ENCODE data around the gene CD63.

CD63 gene

DNA sequence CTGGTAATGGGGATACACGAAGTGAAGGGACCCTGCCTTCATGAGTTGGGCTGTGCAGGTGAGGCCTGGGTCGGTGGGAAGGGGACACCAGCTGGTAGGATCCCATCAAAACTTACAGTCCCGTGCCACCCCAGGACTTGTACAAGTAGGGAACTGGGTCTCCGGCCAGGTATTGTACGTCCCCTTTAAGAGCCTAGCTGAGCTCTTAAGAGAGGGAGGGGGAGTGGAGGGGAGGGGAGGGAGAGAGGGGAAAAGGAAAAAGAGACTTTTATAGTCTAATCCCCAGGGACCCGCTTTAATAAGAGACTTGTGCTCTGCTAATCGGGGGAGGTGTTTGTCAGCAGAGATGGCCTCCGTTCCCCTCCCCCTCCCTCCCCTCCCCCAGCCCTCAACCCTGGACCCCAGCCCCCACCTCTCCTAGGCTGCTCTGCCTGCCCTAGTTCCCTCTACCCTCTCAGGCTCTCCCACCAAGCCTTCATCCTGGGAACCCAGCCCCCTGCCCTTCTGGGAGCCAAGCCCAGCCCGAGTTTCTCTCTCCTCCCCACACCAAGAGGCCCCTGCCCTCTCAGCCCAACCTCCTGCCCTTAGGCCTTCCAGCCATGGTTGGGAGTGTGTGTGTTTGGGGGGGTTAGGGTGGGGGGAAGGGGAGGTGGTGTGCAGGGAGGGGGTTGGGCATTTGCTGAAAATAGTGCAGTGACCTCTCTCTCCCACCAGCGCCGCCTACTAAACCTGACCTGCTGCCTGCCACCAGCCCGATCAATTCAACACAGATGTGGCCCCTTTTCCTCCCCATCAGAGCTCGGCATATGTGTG, 16.8 kb upstream of the CD63 start:
- Mint-ChIP-seq H3K36me3 (ENCODE audit: low read depth) (peaks cover 9% of the 10 kb centered on the region), H3K27me3 (peaks cover 45% of the 10 kb centered on the region), H3K4me3 (no peak overlapping the region), H3K9me3 (no peaks in the 10 kb centered on the region), H3K27ac (no peak overlapping the region), H3K4me1 (ENCODE audit: low read depth) (peaks cover 33% of the 10 kb centered on the region)
- intact Hi-C loops (cut with micrococcal nuclease): loop anchor here (10.0 kb wide), 1 partner anchor 49 kb away; no protein-coding TSS in a partner anchor

DNA sequence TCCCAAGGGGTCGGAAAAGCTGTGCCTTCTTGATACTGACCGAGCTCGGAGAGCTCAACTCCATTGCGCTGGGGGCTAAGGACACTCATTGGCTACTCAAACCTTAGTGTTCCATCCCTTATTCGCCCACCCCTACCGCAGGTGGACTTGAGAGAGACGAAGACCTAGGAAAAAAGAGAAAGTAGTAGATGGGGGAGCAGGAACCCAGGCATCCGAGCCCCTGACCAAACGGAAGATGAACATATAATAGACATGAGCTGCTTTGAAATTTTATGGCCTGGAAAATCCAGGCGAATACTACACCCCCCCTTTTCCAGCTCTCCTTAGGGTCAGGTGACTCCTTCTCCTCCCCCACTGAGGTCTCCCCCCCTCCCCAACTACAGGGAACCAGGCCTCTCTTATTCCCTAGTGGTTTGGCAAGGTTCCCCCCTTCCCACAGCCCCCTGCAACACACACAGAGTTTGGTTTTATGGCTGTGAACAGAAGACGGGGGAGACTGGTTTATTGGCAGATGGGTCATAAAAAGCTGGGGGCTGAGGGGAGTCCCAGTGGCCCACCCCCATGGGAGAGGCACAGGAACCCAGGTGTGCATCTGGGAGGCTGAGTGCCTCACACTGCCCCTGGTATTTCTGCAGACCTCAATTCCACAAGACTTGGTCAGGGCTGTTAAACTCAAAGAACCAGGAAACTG, 15.7 kb upstream of the CD63 start:
- H3K4me3 Mint-ChIP-seq: peak overlapping the region; percentile 77
- H3K4me1 Mint-ChIP-seq (ENCODE audit: low read depth): peaks cover 33% of the 10 kb centered on the region
- H3K27me3 Mint-ChIP-seq: peaks cover 47% of the 10 kb centered on the region
- no peak overlapping the region for H3K27ac Mint-ChIP-seq
- peaks cover 9% of the 10 kb centered on the region for H3K36me3 Mint-ChIP-seq (ENCODE audit: low read depth)
- intact Hi-C loops (cut with micrococcal nuclease): loop anchor here (10.0 kb wide), 1 partner anchor 50 kb away; no protein-coding TSS in a partner anchor
- H3K9me3 Mint-ChIP-seq: no peaks in the 10 kb centered on the region

DNA sequence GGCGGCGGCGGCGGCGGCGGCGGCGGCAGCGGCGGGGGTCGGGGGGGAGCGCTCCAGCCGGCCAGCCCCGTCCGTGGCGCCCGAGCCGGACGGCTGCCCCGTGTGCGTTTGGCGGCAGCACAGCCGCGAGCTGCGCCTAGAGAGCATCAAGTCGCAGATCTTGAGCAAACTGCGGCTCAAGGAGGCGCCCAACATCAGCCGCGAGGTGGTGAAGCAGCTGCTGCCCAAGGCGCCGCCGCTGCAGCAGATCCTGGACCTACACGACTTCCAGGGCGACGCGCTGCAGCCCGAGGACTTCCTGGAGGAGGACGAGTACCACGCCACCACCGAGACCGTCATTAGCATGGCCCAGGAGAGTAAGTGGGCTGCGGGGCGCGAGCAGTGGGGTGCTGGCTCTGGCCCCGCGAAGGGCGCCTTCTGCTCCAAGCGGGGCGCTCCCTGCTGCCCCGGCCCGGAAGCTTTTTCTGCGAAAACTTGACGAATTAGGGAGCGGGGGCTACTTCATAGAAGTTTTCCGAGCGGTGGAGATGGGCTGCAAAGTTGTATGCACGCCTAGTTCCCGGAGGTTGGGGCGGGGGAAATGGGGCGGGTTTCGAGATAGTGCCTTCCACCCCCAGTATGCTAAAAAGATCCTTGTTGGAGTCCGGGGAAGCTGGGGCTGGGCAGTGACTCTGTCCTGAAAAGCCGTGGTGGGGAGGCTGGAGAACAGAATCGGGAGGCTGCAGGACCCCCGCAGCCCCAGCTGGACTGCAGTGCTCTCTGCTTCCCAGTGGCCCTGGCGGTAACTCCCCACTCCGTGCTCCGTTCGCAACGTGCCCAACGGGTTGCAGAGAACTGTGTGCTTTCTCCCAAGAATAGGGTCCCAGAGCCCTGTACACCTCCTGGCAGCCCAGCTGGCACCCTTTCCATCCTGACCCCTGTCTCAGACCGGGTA, 14.9 kb upstream of the CD63 start:
- H3K4me3 Mint-ChIP-seq: peak overlapping the region; percentile 77
- H3K27me3 Mint-ChIP-seq: peaks cover 47% of the 10 kb centered on the region
- peak overlapping the region; percentile 33 for H3K27ac Mint-ChIP-seq
- peaks cover 2% of the 10 kb centered on the region for H3K36me3 Mint-ChIP-seq (ENCODE audit: low read depth)
- H3K4me1 Mint-ChIP-seq (ENCODE audit: low read depth): peaks cover 39% of the 10 kb centered on the region
- no peaks in the 10 kb centered on the region for H3K9me3 Mint-ChIP-seq
- intact Hi-C loops (cut with micrococcal nuclease): loop anchor here (10.0 kb wide), 1 partner anchor 51 kb away; no protein-coding TSS in a partner anchor

DNA sequence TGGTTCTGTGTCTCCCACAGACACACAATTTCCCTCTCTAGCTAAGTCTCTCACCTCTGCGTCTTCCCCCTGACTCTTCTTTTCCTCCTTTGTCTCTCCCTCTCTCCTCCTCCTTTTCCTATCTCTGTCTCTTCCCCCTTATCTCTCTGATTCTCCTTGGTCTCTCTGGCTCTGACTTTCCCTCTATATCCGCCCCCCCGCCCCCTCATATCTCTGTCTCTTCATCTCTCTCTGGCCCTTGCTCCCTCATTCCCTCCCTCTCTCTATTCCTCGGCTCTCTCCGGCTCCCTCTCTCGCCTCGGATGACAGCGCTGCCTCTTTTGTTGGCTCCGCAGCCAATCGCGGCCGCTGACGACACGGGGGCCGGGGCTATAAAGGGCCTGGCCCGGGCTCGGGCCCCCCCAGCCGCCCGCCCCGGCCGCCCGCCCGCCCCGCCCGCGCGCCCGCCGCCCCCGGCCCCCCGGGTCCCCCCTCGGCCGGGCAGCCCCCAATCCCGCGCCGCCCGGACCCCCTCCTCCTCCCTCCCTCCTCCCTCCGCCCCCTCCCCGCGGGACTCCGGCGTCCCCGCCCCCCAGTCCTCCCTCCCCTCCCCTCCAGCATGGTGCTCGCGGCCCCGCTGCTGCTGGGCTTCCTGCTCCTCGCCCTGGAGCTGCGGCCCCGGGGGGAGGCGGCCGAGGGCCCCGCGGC, 14.1 kb upstream of the CD63 start, which contains the start of gene GDF11:
Gene GDF11, plus strand, starts transcription at position 404 of the 687 bp plus-strand sequence. Its CDS starts 195 bp downstream, at position 599.
- H3K9me3 Mint-ChIP-seq: no peaks in the 10 kb centered on the region

DNA sequence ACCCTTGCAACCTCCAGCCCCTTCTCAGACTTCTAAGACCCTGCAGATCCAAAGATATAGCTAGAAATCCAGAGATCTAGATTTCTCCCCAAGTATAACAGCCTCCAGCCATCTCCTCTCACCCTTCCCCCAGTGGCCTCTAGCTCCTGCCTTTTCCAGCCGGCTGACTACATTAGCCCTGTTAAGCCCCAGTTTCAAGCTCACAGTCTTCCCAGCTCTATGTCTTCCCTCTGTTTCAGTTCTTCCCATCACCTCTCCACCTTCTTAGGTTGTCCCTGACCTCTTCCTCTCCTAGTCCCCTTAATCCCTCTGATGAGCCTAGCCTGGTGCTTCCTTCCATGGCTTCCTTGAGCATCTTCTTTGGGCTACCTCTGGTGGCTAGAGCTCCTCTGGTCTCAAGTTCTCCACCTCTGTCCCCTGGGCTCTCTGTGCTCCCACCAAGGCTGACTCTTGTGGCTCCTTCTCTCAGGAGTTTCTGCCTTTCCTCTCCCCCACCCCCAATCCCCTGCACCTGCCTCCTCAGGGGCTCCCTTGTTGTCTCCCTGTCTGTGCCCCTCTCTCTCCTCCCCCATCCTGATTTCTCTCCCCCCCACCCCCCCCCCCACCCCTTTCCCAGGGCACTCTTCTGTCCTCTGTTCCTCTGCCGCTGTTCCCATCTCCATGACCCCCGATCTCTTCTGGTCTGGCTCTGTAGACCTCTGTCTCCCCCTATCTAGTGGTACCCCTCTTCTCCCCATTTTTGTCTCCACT, 13.3 kb upstream of the CD63 start:
- H3K27ac Mint-ChIP-seq: peak overlapping the region; percentile 48
- H3K9me3 Mint-ChIP-seq: no peaks in the 10 kb centered on the region
- intact Hi-C loops (cut with micrococcal nuclease): loop anchor here (10.0 kb wide), 1 partner anchor 53 kb away; no protein-coding TSS in a partner anchor
- H3K36me3 Mint-ChIP-seq (ENCODE audit: low read depth): no peaks in the 10 kb centered on the region
- peaks cover 47% of the 10 kb centered on the region for H3K27me3 Mint-ChIP-seq
- H3K4me3 Mint-ChIP-seq: peak overlapping the region; percentile 62
- peaks cover 43% of the 10 kb centered on the region for H3K4me1 Mint-ChIP-seq (ENCODE audit: low read depth)

More for the DNA sequence above, 14.1 kb upstream of the CD63 start, which contains the start of gene GDF11:
- peak within 1 kb of the TSS; percentile 48 for H3K27ac Mint-ChIP-seq
- intact Hi-C loops (cut with micrococcal nuclease): loop anchor here (10.0 kb wide), 1 partner anchor 52 kb away; no protein-coding TSS in a partner anchor
- H3K27me3 Mint-ChIP-seq: peaks cover 47% of the 10 kb centered on the region
- H3K4me1 Mint-ChIP-seq (ENCODE audit: low read depth): peaks cover 42% of the 10 kb centered on the region
- H3K4me3 Mint-ChIP-seq: peak within 1 kb of the TSS; percentile 77
- H3K36me3 Mint-ChIP-seq (ENCODE audit: low read depth): no peaks in the 10 kb centered on the region

DNA sequence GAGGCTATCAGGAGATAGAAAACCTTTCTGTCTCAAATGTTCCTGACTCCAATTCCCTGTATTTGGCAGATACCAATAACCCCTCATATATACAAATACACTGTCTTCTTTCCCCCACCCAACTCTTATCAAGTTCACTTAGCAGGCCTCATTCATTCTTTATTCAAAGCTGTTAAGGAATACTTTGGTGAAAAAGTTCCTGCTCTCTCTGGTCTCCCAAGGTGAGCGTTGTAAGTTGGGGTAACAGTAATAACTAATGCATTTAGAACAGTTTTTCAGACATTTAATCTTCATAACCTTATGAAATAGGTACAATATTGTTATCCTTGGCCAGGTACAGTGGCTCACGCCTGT, 10.2 kb upstream of the CD63 start:
- Mint-ChIP-seq H3K27ac (peak overlapping the region; percentile 90), H3K36me3 (ENCODE audit: low read depth) (no peaks in the 10 kb centered on the region), H3K4me3 (no peak overlapping the region), H3K9me3 (no peaks in the 10 kb centered on the region), H3K27me3 (peaks cover 26% of the 10 kb centered on the region), H3K4me1 (ENCODE audit: low read depth) (peaks cover 41% of the 10 kb centered on the region)
- intact Hi-C loops (cut with micrococcal nuclease): loop anchor here (2.0 to 5.0 kb wide), 4 partner anchors 200 to 378 kb away; partner anchors contain the start of genes RPL41, RPS26 and ZC3H10

DNA sequence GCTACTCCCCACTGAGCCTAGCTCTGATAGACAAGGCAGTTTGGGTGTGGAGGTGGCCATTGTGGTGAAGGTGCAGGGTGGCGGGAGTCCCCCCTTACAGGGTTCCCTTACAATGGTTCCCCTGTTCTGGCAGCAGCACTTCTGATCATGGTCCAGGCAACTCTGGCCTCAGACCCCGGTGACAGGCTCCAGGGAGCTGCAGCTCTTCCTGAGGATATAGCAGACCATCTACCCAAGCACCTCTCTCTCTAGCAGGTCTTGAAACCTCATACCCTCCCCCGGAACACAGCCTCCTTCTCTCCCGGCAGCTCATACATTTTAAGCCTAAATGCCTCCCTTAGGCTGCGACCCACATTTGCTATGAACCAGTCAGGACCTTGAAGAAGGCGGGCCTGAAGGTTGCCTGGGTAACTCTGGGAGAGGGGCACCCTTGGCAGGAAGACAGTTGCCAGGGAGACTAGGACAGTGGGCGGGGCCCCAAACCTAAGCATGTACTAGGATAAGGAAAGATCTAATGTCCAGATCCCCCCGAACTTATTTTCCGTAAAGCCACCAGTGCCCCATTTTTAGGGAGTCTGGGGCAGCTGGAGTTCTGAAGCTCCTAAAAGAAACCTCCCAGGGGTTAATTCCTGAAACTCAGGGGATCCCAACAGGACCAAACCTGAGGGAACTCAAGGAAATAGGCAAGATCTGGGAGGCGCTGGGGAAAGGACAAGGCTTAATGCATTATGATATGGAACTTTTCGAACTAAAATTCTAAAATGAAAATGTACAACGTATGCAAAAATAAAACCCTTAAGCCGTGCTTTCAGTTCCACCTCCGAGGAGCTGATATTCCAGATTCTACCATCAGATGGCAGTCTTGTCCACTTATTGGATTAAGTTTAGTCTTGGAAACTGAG, 9.6 kb upstream of the CD63 start:
- Mint-ChIP-seq H3K4me3 (peak overlapping the region; percentile 73), H3K27me3 (peaks cover 20% of the 10 kb centered on the region), H3K9me3 (no peaks in the 10 kb centered on the region), H3K4me1 (ENCODE audit: low read depth) (peaks cover 35% of the 10 kb centered on the region), H3K27ac (peak overlapping the region; percentile 90), H3K36me3 (ENCODE audit: low read depth) (no peaks in the 10 kb centered on the region)
- intact Hi-C loops (cut with micrococcal nuclease): loop anchor here (2.0 to 5.0 kb wide), 4 partner anchors 200 to 379 kb away; partner anchors contain the start of genes RPL41, RPS26 and ZC3H10

DNA sequence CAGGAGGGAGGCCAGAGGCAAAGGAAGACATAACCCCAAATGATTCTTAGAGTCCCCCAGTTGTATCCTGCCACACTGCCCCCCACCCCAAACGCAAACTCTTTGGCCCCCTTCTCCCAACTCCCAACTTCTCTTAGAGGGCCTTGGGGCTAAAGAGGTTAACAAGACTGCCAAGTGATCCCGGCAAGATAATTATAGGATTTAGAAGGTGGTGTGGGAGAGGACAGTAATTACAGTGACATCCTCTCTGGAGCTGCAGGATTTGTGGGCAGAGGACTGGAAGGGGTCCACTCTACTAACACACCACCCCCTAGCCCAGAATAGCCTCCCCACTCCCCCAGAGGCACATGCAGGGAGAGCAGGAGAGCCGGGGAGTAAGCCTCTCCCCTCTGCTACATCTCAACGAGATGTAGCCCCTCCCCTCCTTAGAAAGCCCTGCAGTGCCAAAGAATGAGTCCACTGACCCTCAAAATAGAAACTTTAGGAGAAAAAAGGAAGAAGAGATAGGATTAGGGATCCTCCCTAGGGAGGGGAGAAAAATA, 8.8 kb upstream of the CD63 start:
- Mint-ChIP-seq H3K36me3 (ENCODE audit: low read depth) (peaks cover 2% of the 10 kb centered on the region), H3K27ac (peak overlapping the region; percentile 90), H3K27me3 (peaks cover 17% of the 10 kb centered on the region), H3K4me1 (ENCODE audit: low read depth) (peaks cover 37% of the 10 kb centered on the region), H3K9me3 (no peaks in the 10 kb centered on the region), H3K4me3 (peak overlapping the region; percentile 73)
- intact Hi-C loops (cut with micrococcal nuclease): loop anchor here (1.0 to 5.0 kb wide), 7 partner anchors 8 to 380 kb away; partner anchors contain the start of genes CD63, RPL41, RPS26 and ZC3H10

DNA sequence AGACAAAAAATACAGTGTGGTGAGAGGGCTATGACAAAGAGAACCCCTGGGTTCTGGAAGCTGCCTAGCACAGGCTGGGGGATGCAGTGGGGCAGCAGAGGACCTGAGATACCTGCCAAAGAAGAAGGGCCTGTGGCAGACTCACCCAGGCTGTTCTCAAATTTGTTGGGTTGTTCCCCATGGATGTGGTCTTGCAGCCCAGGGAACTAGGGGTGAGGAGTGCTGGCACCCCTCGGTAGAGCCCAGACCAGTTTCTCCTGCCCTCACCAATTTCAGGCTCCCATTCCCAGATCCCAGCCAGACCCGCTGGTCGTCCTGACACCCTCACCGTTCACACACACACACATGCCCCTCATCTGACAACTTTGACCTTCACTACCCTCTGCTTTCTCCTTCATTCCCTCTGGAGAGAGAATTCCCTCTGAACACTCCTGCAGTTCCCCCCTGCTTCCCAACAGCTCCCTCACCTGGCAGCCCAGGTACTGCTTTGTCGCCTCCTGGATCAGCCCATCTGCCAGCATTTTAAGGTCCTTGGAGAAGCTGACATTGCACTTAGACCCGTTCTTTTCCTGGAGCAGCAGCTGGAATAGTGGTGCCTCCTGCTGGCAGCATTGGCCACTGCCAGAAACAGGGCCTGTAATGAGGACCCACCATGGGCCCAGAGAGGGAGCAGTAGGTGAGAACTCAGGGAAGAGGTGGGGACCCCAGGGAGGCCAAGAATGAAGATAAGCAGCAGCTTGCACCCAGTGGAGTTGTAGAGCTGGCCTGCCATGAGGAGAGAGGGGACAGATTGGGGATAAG, 8.2 kb upstream of the CD63 start:
- peak overlapping the region; percentile 90 for H3K27ac Mint-ChIP-seq
- H3K9me3 Mint-ChIP-seq: no peaks in the 10 kb centered on the region
- H3K27me3 Mint-ChIP-seq: peaks cover 12% of the 10 kb centered on the region
- intact Hi-C loops (cut with micrococcal nuclease): loop anchor here (1.0 to 5.0 kb wide), 6 partner anchors 8 to 380 kb away; partner anchors contain the start of genes CD63, RPL41, RPS26 and ZC3H10
- peaks cover 37% of the 10 kb centered on the region for H3K4me1 Mint-ChIP-seq (ENCODE audit: low read depth)
- H3K4me3 Mint-ChIP-seq: no peak overlapping the region
- peaks cover 9% of the 10 kb centered on the region for H3K36me3 Mint-ChIP-seq (ENCODE audit: low read depth)

DNA sequence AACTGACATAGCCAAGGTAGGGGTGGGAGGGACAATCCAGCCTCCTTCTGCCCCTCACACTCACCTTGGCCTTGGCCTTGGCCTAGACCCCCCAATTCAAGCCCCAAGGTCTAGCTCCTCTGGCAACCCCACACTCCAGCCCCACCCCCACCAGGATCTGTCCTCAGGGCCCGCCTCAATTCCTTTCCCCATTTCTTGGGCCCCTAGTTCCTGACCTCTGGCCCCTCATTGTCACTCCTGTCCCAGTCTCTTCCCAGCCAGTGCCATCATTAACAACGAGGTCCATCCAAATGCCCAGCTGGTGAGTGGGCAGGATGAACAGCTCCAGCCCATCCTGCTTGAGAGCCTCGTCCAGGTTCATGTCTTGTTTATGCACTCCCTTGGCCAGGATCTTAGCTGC, 7.3 kb upstream of the CD63 start:
- Mint-ChIP-seq H3K9me3 (no peaks in the 10 kb centered on the region), H3K4me3 (no peak overlapping the region), H3K36me3 (ENCODE audit: low read depth) (peaks cover 11% of the 10 kb centered on the region), H3K4me1 (ENCODE audit: low read depth) (peaks cover 38% of the 10 kb centered on the region), H3K27me3 (peaks cover 5% of the 10 kb centered on the region), H3K27ac (peak overlapping the region; percentile 9)
- intact Hi-C loops (cut with micrococcal nuclease): loop anchor here (5.0 kb wide), 3 partner anchors 291 to 381 kb away; partner anchors contain the start of genes RPL41, RPS26 and ZC3H10

Measured in dendritic cell treated with granulocyte-macrophage colony-stimulating factor and Interleukin-4, amounts not matched to agents 40 ng/mL and 50 ng/mL, for 4 days (primary cell).